GM19238 (cell line): ENCODE data around the gene RIN3.
A peak's percentile ranks its signal among the peaks of the same experiment; 100 is the strongest.

ENCODE experiments used
- DNase-seq: peaks from one replicate; pipeline ENCODE4 v3.0.0; 2011; ENCODE audit warnings: low spot score; ENCODE audit not compliant: insufficient read length

The RIN3 gene

GRCh38 chr14:92712654-92713051, 199.1 kb downstream of the RIN3 start:
- no peak for DNase-seq

- peak; percentile 78 for DNase-seq
These were observed 201.2 kb downstream of the RIN3 start for GRCh38 chr14:92714739-92715307.

- no peak for DNase-seq
These were observed 202.6 kb downstream of the RIN3 start for GRCh38 chr14:92716131-92716530.

- no peak for DNase-seq
These were observed 204.0 kb downstream of the RIN3 start for GRCh38 chr14:92717571-92718042.

- no peak for DNase-seq
These were observed 205.1 kb downstream of the RIN3 start for GRCh38 chr14:92718664-92719063.

- no peak for DNase-seq
These were observed 205.8 kb downstream of the RIN3 start for GRCh38 chr14:92719421-92719820.

- no peak for DNase-seq
These were observed 206.3 kb downstream of the RIN3 start for GRCh38 chr14:92719890-92720323.

GRCh38 chr14:92724516-92725340, 211.1 kb downstream of the RIN3 start:
- no peak for DNase-seq

- no peak for DNase-seq
These were observed 212.8 kb downstream of the RIN3 start for GRCh38 chr14:92726135-92726932.

- no peak for DNase-seq
These were observed 213.3 kb downstream of the RIN3 start for GRCh38 chr14:92726933-92727262.

GRCh38 chr14:92728759-92729364, 215.3 kb downstream of the RIN3 start:
- DNase-seq, result no peak

GRCh38 chr14:92729634-92730358, 216.2 kb downstream of the RIN3 start:
- no peak for DNase-seq

- DNase-seq, result no peak
These were observed 218.1 kb downstream of the RIN3 start for GRCh38 chr14:92731622-92732115.

- DNase-seq, result no peak
These were observed 219.4 kb downstream of the RIN3 start for GRCh38 chr14:92733007-92733406.

- no peak for DNase-seq
These were observed 221.0 kb downstream of the RIN3 start for GRCh38 chr14:92734618-92735017.

- no peak for DNase-seq
These were observed 221.8 kb downstream of the RIN3 start for GRCh38 chr14:92735344-92735743.

GRCh38 chr14:92737206-92737605, 223.6 kb downstream of the RIN3 start:
- DNase-seq, result no peak

GRCh38 chr14:92737619-92738188, 224.1 kb downstream of the RIN3 start:
- no peak for DNase-seq
